KMS-11 (cell line): ENCODE measurements around the gene TSC22D4.

ENCODE experiments used
- H2AFZ ChIP-seq: fragments of 200-600 bp; sonication (generic); 2 replicates; pipeline ENCODE4 v1.6.1; 2016; ENCODE audit warnings: antibody characterized with exemption, mixed run types, low read depth
- H3K27ac ChIP-seq: fragments of 200-600 bp; sonication (generic); 2 replicates; pipeline ENCODE4 v1.6.1; 2016; ENCODE audit warnings: mild to moderate bottlenecking, mixed run types
- H3K27me3 ChIP-seq: fragments of 200-600 bp; sonication (generic); 2 replicates; pipeline ENCODE4 v1.6.1; 2017; ENCODE audit warnings: mild to moderate bottlenecking, low read depth, mixed run types, moderate library complexity; ENCODE audit not compliant: insufficient read depth
- H3K36me3 ChIP-seq: fragments of 200-600 bp; sonication (generic); 2 replicates; pipeline ENCODE4 v1.6.1; 2017; ENCODE audit warnings: mild to moderate bottlenecking, mixed run types; ENCODE audit not compliant: insufficient read depth
- H3K4me1 ChIP-seq: fragments of 200-600 bp; sonication (generic); 2 replicates; pipeline ENCODE4 v1.6.1; 2016; ENCODE audit warnings: mild to moderate bottlenecking, low read depth, mixed run types; ENCODE audit not compliant: poor library complexity, severe bottlenecking
- H3K4me2 ChIP-seq: fragments of 200-600 bp; sonication (generic); 2 replicates; pipeline ENCODE4 v1.7.0; 2016; ENCODE audit warnings: mild to moderate bottlenecking, mixed run types
- H3K4me3 ChIP-seq: fragments of 200-600 bp; sonication (generic); IDR thresholded peaks from 2 replicates; pipeline ENCODE4 v1.6.1; 2017; ENCODE audit warnings: low read depth, low read length, mixed read lengths; ENCODE audit not compliant: insufficient read depth
- H3K79me2 ChIP-seq: fragments of 200-600 bp; sonication (generic); 2 replicates; pipeline ENCODE4 v1.6.1; 2016; ENCODE audit warnings: low read depth, mixed run types; ENCODE audit not compliant: insufficient read depth
- H3K9ac ChIP-seq: fragments of 200-600 bp; sonication (generic); 2 replicates; pipeline ENCODE4 v1.6.1; 2016; ENCODE audit warnings: mild to moderate bottlenecking, mixed run types
- H4K20me1 ChIP-seq: fragments of 200-600 bp; sonication (generic); 2 replicates; pipeline ENCODE4 v1.6.1; 2016; ENCODE audit warnings: mild to moderate bottlenecking, mixed run types; ENCODE audit not compliant: insufficient read depth
- TF ChIP-seq, protein P1 (sequence below): fragments of 200-600 bp; sonication (generic); conservative IDR thresholded peaks from 2 replicates; pipeline ENCODE4 v1.6.1; 2017; ENCODE audit warnings: low read depth, mild to moderate bottlenecking, antibody characterized with exemption, low read length, moderate library complexity, mixed read lengths

The TSC22D4 gene

DNA sequence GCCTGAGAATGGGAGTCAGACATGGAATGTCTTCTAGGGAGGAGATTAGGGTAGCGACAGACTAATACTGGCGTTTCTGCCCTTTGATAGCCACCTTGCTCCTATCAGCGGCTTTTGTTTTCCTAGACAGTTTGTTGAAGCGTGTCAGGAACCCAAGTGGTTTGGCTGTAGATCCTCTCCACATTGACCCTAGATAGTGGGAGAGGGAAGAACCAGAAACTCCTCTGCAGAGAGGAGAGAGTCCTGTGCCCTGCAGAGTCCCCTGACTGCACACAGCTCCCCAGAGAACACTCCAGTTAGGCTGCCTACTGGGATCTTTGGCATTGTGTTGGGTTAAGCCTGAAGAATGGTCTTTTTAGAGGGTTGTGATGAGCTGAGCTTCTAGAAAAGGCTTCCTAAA is 47.0 kb downstream of the TSC22D4 start:
- H4K20me1 ChIP-seq: no peaks in the 10 kb centered on the region
- peaks cover 49% of the 10 kb centered on the region for H3K79me2 ChIP-seq
- peaks cover 4% of the 10 kb centered on the region; the same call in 1 of the 2 replicates for H3K36me3 ChIP-seq
- 0 out of 2 replicates have a peak overlapping the region, but pooled peaks have one; percentile 4 for H3K4me2 ChIP-seq
- H3K9ac ChIP-seq: no peak overlapping the region
- H3K27me3 ChIP-seq: no peaks in the 10 kb centered on the region
- no peak overlapping the region for H2AFZ ChIP-seq
- peaks cover 45% of the 10 kb centered on the region for H3K4me1 ChIP-seq
- no peak overlapping the region for H3K4me3 ChIP-seq
- H3K27ac ChIP-seq: peak overlapping the region; percentile 23; the same call in 1 of the 2 replicates
- TF ChIP-seq, protein P1, sequence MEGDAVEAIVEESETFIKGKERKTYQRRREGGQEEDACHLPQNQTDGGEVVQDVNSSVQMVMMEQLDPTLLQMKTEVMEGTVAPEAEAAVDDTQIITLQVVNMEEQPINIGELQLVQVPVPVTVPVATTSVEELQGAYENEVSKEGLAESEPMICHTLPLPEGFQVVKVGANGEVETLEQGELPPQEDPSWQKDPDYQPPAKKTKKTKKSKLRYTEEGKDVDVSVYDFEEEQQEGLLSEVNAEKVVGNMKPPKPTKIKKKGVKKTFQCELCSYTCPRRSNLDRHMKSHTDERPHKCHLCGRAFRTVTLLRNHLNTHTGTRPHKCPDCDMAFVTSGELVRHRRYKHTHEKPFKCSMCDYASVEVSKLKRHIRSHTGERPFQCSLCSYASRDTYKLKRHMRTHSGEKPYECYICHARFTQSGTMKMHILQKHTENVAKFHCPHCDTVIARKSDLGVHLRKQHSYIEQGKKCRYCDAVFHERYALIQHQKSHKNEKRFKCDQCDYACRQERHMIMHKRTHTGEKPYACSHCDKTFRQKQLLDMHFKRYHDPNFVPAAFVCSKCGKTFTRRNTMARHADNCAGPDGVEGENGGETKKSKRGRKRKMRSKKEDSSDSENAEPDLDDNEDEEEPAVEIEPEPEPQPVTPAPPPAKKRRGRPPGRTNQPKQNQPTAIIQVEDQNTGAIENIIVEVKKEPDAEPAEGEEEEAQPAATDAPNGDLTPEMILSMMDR: no peak

DNA sequence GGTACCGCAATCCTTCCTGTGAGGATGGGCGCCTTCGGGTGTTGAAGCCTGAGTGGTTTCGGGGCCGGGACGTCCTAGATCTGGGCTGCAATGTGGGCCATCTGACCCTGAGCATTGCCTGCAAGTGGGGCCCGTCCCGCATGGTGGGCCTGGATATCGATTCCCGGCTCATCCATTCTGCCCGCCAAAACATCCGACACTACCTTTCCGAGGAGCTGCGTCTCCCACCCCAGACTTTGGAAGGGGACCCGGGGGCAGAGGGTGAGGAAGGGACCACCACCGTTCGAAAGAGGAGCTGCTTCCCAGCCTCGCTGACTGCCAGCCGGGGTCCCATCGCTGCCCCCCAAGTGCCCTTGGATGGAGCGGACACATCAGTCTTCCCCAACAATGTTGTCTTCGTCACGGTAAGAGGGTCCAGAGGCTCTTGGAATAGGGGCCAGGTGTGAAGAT is 47.7 kb downstream of the TSC22D4 start:
- no peak overlapping the region for H3K4me3 ChIP-seq
- H3K9ac ChIP-seq: no peak overlapping the region
- H2AFZ ChIP-seq: no peak overlapping the region
- no peak overlapping the region for H3K4me2 ChIP-seq
- peaks cover 4% of the 10 kb centered on the region; the same call in 1 of the 2 replicates for H3K36me3 ChIP-seq
- H4K20me1 ChIP-seq: no peaks in the 10 kb centered on the region
- no peaks in the 10 kb centered on the region for H3K27me3 ChIP-seq
- H3K79me2 ChIP-seq: peaks cover 49% of the 10 kb centered on the region
- TF ChIP-seq, protein P1: no peak
- H3K27ac ChIP-seq: no peak overlapping the region
- peaks cover 45% of the 10 kb centered on the region for H3K4me1 ChIP-seq

DNA sequence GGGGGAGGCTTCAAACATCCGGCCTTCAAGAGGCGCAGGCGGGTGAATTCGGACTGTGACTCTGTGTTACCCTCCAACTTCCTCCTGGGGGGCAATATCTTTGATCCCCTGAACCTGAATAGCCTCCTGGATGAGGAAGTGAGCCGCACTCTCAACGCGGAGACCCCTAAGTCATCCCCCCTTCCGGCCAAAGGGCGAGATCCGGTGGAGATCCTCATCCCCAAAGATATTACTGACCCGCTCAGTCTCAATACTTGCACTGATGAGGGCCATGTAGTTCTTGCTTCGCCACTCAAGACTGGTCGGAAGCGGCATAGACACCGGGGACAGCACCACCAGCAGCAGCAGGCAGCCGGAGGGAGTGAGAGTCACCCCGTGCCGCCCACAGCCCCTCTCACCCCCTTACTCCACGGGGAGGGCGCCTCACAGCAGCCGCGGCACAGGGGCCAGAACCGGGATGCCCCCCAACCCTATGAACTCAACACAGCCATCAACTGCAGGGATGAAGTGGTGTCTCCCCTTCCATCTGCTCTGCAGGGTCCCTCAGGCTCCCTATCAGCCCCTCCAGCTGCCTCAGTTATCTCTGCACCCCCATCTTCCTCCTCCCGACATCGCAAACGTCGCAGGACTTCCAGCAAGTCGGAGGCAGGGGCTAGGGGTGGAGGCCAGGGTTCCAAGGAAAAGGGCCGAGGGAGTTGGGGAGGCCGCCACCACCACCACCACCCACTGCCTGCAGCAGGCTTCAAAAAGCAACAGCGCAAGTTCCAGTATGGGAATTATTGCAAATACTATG is 48.3 kb downstream of the TSC22D4 start:
- Histone ChIP-seq H3K4me3 (no peak overlapping the region), H3K27me3 (no peaks in the 10 kb centered on the region), H3K9ac (peak overlapping the region; percentile 87), H4K20me1 (no peaks in the 10 kb centered on the region), H3K4me1 (peaks cover 45% of the 10 kb centered on the region), H2AFZ (no peak overlapping the region), H3K36me3 (peaks cover 4% of the 10 kb centered on the region; the same call in 1 of the 2 replicates), H3K27ac (peak overlapping the region; percentile 92; the same call in 1 of the 2 replicates), H3K4me2 (peak overlapping the region; percentile 46), H3K79me2 (peaks cover 48% of the 10 kb centered on the region)
- TF ChIP-seq, protein P1: no peak

DNA sequence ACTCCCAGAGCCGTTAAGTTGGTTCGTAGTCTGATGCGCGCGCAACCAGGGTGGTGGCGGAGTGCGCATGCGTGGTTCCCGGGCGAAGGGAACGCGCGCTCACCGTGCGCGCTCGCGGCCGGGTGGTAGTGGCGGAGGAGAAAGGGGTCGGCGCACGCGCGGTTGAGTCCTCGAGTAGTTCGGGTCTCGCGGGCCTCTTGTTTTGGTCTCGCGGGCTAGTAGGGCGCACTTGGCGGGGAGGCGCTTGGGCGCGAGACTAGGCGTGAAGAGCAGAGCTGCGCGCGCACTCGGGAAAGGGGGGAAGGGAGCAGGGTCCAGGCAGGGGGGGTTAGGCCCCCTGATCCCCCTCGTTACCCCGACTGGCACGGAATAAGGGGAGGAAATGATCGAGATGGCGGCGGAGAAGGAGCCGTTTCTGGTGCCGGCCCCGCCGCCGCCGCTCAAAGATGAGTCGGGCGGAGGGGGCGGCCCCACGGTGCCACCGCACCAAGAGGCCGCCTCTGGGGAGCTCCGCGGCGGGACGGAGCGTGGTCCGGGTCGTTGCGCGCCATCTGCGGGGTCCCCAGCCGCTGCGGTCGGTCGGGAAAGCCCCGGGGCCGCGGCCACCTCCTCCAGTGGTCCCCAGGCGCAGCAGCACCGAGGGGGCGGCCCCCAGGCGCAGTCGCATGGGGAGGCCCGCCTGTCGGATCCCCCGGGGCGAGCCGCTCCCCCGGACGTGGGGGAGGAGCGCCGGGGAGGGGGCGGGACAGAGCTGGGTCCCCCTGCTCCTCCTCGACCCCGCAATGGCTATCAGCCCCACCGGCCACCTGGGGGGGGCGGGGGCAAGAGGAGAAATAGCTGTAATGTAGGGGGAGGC is 49.1 kb downstream of the TSC22D4 start, which contains the start of gene MEPCE:
Gene MEPCE (plus strand): TSS at position 195 of the 856 bp plus-strand sequence. CDS start 188 bp downstream, at position 383.
- H3K79me2 ChIP-seq: peaks cover 40% of the 10 kb centered on the region
- peak within 1 kb of the TSS; percentile 80 for H3K4me2 ChIP-seq
- H3K27me3 ChIP-seq: no peaks in the 10 kb centered on the region
- H4K20me1 ChIP-seq: no peaks in the 10 kb centered on the region
- peak within 1 kb of the TSS; percentile 88 for H2AFZ ChIP-seq
- peak within 1 kb of the TSS; percentile 92 for H3K27ac ChIP-seq
- H3K4me1 ChIP-seq: peaks cover 40% of the 10 kb centered on the region
- peak within 1 kb of the TSS; percentile 87 for H3K9ac ChIP-seq
- H3K36me3 ChIP-seq: peaks cover 4% of the 10 kb centered on the region; the same call in 1 of the 2 replicates
- H3K4me3 ChIP-seq: no peak within 1 kb of the TSS
- TF ChIP-seq, protein P1: no peak; the same call in 1 of the 2 replicates
